Dedifferentiated amniotic fluid mesenchymal stem cell (primary cell): ENCODE data around the gene CAMK2G.
"Not testable (repeated sequence)": the region's sequence is repeated elsewhere in the genome, so short reads cannot be mapped to it uniquely, and the experiment has no call there.

ENCODE experiments used
- DNase-seq: peaks from one replicate; pipeline ENCODE4 v3.0.0-alpha.2; 2016; ENCODE audit errors: extremely low spot score

Gene CAMK2G

DNA sequence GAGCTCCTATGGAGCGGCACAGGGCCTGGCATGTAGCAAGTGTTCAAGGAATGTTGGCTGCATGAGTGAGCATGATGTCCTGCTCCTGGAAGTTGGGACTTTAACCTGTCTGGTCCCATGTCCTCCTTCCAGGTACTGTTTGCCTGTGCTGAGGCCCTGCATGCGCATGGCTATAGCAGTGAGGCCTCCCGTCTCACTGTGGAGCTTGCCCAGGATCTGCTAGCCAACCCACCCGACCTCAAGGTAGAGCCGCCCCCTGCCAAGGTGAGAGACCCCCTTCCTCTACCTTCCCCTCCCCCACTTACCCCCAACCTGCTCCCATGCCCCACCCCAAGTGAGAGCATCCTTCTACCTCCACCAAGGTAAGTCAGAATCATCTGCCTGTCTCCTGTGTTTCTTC is 80.9 kb downstream of the CAMK2G start:
- no peak for DNase-seq

DNA sequence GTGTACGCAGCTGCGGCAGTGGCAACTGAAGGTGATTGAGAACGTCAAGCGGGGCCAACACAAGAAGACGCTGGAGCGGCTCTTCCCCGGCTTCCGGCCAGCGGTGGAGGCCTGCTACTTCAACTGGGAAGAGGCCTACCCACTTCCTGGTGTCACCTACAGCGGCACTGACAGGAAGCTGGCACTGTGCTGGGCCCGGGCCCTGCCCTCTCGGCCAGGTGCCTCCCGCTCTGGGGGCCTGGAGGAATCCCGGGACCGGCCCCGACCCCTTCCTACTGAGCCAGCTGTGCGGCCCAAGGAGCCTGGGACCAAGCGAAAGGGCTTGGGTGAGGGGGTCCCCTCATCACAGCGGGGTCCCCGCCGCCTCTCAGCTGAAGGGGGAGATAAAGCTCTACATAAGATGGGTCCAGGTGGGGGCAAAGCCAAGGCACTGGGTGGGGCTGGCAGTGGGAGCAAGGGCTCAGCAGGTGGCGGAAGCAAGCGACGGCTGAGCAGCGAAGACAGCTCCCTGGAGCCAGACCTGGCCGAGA is 82.4 kb downstream of the CAMK2G start:
- no peak for DNase-seq

DNA sequence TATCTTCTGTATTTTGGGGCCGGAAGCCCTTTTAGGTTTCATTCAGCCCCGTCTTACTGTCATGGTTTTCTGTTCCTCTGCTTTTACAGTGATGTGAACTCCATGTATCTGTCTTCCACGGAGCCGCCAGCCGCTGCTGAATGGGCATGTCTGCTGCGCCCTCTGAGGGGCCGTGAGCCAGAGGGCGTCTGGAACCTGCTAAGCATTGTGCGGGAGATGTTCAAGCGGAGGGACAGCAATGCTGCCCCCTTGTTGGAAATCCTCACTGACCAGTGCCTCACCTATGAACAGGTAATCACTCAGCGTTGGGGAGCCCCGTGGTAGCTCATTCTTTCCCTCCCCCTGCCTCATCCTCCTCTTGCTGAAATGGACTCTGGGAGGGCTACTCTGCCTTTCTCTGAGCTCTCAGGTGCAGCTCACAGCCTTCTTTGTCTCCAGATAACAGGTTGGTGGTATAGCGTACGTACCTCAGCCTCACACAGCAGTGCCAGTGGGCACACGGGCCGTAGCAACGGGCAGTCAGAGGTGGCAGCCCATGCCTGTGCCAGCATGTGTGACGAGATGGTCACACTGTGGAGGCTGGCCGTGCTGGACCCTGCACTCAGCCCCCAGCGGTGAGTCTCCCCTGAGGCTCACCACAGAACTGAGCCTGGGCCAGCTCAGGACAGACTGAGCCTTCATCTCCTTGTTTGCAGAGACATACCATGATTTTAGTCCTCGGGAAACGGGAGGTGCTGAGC is 83.3 kb downstream of the CAMK2G start:
- DNase-seq, result no peak

DNA sequence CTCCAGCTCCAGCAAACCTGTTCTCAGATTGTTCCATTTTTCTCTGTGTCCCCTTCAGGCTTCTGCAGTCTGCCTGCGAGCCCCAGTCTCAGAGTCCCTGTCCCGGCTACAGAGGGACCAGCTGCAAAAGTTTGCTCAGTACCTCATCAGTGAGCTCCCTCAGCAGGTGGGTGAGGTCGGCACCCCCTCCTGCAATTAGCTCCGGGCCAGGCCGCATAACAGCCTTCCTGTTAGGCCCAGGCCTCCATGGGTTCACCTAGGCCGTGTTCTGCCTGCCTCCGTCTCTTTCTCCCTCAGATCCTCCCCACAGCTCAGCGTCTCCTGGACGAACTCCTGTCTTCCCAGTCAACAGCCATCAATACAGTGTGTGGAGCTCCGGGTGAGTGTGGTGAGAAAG is 84.7 kb downstream of the CAMK2G start:
- DNase-seq, result no peak

DNA sequence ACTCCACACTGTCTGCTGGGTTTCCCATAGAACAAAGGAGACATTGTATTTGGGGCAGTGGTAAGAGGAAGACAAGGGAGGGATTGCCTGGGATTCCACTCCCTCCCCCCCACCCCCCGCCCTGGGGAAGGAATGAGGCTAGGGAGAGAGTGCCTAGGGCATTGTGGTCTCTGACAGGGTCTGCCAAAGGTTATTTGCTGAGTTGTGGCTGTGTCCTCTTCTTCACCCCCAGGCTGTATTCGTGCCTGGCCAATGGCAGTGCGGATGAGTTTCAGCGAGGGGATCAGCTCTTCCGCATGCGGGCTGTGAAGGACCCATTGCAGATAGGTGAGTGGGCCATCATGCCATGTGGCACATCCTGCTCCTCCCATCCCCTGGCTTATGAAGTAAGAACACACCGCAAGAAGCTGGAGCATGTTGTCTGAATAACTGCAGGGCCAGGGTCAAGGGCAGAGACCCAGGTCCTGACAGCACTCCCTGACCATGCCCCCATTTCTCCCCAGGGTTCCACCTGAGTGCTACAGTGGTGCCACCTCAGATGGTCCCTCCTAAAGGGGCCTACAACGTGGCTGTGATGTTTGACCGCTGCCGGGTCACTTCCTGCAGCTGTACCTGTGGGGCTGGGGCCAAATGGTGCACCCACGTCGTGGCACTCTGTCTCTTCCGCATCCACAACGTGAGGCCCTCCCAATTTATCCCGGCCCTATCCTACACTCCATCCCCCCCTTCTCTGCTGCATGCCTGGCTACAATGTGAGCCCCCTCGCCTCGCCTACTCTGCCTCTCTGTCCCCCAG is 85.3 kb downstream of the CAMK2G start:
- DNase-seq, result no peak

DNA sequence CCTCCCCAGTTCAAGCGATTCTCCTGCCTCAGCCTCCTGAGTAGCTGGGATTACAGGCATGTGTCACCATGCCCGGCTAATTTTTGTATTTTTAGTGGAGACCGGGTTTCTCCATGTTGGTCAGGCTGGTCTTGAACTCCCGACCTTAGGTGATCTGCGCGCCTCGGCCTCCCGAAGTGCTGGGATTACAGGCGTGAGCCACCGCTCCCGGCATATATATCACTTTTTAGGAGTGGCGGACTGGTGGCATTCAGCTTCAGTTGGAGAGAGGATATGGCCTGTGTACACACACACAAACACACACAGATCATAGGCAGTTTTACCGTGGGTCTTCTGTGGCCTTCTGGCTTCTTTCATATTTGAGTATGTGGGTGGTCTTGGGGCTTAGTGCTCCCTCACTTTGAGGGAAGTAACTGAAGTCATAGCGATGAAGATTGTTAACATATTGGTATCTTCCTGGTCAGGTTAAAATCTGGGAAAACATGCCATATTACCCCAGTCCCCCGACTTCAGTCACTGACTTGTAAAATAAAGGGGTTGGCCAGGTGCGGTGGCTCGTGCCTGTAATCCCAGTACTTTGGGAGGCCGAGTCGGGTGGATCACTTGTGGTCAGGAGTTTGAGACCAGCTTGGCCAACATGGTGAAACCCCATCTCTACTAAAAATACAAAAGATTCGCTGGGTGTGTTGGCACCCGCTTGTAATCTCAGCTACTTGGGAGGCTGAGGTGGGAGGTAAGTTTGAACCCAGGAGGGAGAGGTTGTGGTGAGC is 87.1 kb downstream of the CAMK2G start:
- not testable (repeated sequence) for DNase-seq

DNA sequence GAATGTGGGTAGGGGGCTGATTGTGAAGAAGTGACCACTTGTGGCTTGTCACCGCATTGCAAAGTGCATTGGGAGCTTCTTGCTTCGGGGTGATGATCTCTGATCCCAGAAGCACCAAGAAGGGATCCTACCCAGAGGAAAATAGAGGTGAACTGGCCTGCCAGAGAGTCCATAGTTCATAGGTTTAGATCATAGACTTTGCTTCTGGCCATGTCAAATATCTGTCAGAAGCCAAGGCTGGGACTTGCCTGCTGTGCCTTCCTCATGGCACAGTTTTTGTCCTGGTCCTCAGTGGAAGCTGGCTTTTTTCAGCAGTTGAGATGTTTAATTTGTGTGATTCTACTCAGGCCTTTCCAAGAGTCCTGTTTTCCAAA is 87.9 kb downstream of the CAMK2G start:
- DNase-seq, result no peak

DNA sequence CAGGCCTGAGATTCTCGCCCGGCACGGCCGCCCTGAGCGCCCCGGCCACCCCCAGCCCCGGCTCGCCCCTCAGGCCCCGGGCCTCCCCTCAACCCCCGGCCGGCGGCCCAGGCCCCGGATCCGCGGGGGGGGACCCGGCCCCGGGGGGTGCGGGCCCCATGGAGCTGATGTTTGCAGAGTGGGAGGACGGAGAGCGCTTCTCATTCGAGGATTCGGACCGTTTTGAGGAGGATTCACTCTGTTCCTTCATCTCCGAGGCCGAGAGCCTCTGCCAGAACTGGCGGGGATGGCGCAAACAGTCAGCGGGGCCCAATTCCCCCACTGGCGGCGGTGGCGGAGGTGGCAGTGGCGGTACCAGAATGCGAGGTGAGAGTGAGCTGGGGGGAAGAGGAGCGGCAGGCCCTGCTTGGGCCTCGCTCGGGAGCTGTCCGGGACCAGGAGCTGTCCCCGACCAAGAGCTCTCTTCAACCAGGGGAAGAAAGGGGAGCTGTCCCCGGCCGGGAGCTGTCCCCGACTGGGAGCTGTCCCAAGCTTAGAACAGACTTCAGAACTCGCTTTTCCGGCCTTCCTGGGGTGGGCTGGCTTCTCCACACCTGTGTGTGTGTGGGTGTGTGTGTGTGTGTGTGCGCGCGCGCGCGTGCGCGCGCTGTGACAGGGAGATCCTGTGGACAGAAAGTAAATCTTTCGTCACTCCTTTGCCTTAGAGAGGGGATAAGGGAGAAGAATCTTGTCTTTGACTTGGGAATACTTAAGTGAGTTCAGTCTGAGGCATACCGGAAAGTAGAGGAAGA is 88.4 kb downstream of the CAMK2G start:
- DNase-seq, result no peak

DNA sequence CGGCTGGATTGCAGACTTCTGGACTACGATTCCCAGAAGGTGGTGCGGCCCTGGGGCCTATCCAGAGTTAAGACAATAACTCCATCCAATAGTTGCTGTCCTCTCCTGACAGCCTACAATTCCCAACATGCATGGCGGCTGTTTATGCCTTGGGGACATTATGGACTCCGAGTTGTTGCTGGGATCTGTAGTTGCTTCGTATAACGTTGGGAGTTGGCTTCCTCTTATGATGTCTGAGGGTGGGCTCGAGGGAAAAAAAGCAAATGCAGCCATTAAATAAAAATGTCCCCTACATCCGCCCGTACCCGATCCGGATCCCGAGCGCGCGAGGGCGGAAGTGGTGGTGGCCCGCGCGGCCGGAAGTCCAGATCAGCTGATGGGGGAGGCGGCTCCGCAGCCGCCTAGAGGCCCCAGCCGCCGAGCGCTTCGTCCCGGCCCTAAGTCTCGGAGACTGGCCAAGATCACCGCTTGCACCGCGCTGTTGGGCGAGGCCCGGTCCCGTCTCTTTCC is 89.1 kb downstream of the CAMK2G start, which contains the start of gene ZSWIM8:
TSS of gene ZSWIM8 (plus strand) at position 396 of the 510 bp plus-strand sequence. CDS start 273 bp downstream, outside the sequence.
- DNase-seq, result peak; percentile 96

DNA sequence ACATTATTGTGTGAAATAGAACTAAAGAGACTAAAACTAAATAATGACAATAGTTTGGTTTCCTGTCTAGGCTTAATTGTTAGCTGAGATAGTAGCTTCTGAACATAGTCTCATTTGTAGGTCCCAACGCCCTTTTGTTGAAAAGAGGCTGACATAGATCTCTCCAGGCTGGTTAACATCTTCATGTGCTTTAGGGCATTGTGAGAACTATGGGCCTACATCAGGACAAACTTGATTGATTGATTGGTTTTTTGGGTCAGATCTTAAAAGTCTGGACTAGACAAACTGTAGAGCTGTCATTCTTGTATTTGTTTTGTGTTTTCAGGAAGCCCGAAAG is 91.6 kb downstream of the CAMK2G start:
- no peak for DNase-seq

DNA sequence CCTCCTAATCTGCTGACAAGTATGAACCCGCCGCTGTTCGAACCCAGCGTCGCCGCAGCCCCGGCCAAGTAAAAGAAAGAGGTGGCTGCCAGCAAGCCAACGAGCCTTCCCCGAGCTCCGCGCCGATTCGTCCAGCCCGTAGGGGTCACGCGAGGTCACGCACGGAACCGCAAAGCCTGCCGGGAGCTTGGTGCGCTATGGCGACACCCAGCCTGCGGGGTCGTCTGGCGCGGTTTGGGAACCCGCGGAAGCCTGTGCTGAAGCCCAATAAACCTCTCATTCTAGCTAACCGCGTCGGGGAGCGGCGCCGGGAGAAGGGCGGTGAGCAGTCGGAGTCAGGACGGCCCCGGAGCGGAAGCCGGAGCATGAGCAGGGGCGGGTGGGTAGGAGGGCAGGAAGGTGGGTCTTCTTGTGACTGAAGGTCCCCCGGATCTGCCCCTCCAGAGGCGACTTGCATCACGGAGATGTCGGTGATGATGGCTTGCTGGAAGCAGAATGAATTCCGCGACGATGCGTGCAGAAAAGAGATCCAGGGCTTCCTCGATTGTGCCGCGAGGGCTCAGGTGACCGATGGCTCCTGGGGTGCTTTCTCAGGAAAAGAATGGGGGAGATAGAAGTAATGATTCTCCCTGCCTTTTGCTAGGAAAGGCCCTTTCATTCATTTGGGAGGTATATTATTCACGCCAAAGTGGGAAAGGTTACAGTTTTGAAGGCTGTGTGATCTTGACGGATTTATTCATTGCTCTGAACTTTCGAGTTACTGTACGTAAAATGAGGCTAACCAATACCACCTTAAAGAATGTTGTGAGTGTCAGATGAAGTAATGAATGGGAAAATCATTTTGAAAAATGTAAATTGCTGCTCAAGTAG is 92.2 kb downstream of the CAMK2G start, which contains the start of gene CHCHD1:
TSS of gene CHCHD1 (plus strand) at position 170 of the 870 bp plus-strand sequence. CDS start at position 198, 28 bp downstream.
- DNase-seq, result peak; percentile 85

DNA sequence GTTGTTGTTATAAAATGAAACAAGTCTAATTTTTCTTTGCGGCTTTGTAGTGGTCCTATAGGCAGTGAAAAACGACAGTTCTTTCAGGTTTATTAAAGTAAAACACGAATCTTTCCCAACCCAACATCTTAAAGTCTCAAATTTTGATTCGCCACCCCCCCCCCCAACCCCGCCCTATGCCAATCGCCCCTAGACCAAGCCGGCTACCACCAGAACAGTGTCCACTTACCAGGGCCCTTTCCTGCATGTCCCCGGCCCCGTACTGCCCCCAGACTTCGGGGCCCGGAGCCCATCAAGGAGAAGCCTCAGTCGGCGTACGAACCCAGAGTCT is 92.8 kb downstream of the CAMK2G start:
- DNase-seq, result no peak

DNA sequence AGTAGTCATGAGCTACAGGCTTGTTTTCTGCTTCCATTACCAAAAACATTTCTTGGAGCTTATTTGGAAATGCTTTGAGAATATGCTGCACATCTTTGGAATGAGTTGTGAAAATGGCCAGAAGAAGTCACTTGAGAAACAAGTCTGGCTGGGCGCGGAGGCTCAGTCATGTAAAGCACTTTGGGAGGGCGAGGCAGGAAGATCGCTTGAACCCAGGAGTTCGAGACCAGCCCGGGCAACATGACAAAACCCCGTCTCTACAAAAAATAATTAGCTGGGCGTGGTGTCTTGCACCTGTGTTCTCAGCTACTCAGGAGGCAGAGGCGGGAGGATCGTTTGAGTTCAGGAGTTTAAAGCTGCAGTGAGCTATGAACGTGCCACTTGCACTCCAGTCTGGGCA is 93.4 kb downstream of the CAMK2G start:
- DNase-seq, result no peak

DNA sequence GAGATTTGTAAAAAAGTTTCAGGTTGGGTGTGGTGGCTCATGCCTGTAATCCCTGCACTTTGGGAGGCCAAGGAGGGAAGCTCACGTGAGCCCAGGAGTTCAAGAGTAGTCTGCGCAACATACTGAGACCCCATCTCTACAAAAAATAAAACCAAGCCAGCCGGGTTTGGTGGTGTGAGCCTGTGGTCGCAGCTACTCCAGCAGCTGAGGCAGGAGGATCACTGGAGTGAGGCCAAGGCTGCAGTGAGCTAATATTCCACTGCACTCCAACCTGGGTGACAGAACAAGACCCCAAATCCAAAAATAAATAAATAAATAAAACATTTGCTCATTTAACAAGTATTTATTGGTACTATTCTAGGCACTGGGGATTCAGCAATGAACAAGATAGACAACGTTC is 94.1 kb downstream of the CAMK2G start:
- no peak for DNase-seq

DNA sequence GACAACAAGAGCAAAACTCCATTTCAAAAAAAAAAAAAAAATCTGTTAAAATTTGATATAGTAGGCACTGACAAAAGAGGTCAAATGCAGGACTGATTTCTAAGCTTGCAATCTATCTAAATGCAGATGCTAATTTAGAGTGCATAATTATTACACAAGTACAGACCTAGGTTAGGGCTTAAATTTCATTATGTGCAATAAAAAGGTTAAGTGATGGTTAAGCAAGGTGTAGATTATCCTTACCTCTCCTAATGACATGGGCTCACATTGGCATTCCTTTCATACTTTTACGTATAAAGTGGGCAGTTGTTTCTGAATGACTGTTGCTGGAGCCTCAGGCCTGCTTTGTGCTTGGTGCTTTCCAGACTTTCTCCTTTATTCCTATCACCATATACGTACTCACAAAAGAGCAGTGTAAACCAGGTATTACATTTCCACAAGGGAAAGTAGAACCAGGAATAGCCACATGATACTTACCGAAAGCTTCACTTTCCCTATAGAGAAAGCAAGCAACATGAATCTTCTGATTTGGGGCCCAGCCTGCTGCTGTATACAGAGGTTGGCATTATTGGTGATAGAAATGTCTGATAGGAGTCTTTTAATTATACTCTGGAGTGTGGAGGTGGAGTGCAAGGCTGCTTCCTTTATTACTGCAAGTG is 94.7 kb downstream of the CAMK2G start:
- no peak for DNase-seq

DNA sequence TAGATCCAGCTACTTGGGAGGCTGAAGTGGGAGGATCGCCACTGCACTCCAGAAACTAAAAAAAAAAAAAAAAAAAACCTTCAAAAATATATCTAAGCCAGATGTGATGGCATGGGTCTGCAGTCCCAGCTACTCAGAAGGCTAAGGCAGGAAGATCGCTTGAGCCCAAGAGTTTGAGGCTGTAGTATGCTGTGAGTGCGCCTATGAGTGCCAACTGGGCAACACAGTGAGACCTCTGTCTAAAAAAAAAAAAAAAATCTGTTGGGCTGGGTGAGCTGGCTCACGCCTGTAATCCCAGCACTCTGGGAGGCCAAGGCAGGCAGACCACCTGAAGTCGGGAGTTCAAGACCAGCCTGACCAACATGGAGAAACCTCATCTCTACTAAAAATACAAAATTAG is 95.3 kb downstream of the CAMK2G start:
- DNase-seq, result no peak

DNA sequence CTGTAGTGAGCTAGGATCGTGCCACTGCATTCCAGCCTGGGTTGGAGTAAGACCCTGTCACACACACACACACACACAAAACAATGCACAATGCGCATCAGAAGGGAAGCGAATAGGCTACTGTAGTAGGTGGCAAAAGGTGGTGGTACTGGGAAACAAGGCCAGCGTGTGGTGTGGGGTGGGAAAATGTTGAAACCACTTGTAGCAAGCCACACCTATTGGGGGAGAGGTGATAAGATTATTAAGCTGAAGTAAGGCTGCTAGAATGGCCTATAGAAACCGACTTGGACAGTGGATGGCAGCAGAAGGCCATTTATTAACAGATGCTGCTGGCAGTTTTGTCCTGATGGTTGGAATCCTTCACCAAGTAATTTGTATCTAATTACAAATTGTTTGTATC is 99.7 kb downstream of the CAMK2G start:
- DNase-seq, result no peak

DNA sequence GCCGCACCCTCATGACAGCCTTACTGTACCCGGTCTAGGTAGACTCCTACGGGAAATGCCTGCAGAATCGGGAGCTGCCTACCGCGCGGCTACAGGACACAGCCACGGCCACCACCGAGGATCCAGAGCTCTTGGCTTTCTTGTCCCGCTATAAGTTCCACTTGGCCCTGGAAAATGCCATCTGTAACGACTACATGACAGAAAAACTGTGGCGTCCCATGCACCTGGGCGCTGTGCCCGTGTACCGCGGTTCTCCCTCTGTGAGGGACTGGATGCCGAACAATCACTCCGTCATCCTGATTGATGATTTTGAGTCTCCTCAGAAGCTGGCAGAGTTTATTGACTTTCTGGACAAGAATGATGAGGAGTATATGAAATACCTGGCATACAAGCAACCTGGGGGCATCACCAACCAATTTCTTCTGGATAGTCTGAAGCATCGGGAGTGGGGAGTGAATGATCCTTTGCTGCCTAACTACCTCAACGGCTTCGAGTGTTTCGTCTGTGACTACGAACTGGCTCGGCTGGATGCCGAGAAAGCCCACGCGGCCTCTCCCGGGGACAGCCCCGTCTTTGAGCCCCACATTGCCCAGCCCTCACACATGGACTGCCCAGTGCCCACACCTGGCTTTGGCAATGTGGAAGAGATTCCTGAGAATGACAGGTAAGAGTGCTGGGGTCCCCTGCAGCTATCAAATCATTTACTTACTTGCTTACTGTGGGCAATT is 101.0 kb downstream of the CAMK2G start:
- DNase-seq, result no peak
